ENCODE data around the gene SND1.
A peak's percentile ranks its signal among the peaks of the same experiment; 100 is the strongest.

SND1 gene

GRCh38 chr7:127732306-127732705 is 80.3 kb downstream of the SND1 start:
- DNase-seq, result no peak

GRCh38 chr7:127733986-127734385 is 82.0 kb downstream of the SND1 start:
- no peak for DNase-seq

GRCh38 chr7:127736511-127736910 is 84.5 kb downstream of the SND1 start:
- DNase-seq, result no peak

DNA sequence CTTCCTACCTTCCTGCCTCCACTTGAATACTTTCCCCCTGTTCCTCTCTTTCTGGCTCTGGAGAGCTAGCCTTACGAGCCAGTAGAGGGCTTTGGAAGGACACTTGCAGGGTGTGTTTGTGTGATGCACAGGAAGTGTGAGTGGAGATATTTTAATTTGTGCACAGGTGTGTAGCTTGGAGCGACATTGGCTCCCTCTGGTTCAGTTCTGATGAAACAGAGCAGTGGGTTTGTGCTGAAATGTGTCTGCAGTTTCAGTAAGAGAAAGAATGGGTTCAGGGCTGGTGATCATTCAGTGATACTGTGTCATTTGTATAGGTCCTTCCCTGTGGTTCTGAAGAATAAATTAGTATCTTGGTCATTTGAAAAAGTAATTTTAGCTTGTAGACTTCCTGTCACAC is 86.9 kb downstream of the SND1 start:
- DNase-seq, result no peak

DNA sequence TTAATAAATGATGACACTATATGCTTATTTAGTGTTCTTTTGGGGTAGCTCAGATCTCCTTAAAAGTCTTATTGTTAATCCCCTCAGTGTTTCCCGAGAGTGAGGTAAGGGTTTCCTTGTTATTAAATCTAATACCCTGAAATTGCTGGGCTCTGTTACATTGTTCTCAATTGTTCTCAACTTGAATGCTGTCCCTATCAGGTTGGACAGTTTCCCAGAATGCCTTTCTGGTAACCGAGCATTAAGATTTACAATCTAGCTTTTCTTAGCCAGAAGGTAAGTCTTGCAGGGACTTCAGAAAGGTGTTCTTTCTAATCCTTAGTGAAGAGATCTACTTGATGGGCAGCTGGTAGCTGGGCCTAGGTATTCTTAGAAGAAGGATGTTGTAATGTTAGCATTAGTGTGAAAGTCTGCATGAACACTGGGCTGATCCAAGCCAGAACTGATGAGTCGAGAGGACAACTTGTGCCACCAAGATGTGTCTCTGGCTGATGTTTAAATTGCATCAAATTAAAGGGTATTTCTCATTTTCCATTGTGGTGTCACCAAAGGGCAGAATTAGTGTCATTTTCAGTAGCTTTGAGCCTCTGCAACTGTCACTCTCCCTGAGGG is 89.9 kb downstream of the SND1 start:
- DNase-seq, result no peak

- no peak for DNase-seq
Measured at GRCh38 chr7:127745445-127745844, 93.5 kb downstream of the SND1 start.

GRCh38 chr7:127751062-127751461 is 99.1 kb downstream of the SND1 start:
- peak; percentile 29 for DNase-seq

GRCh38 chr7:127751490-127752448 is 99.8 kb downstream of the SND1 start:
- no peak for DNase-seq

GRCh38 chr7:127752829-127753228 is 100.8 kb downstream of the SND1 start:
- DNase-seq, result no peak

DNA sequence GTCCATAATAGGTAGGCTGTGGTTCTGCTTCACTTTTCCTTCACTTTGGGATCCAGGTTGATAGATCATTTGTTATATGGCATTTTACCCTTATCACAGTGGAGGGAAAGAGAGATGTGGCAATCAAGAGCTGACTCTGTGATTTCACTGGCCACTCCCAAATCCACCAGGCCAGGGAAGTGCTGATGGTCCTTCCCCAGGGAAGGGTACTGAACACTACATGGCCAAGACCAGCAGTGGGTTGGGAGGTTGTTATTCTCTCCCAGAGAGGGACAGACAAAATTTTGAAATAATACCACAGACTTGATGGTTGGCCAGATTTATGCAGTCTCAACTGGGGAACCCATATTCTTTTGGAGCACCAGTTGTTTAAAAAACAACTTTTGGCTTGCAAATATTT is 102.5 kb downstream of the SND1 start:
- no peak for DNase-seq

DNA sequence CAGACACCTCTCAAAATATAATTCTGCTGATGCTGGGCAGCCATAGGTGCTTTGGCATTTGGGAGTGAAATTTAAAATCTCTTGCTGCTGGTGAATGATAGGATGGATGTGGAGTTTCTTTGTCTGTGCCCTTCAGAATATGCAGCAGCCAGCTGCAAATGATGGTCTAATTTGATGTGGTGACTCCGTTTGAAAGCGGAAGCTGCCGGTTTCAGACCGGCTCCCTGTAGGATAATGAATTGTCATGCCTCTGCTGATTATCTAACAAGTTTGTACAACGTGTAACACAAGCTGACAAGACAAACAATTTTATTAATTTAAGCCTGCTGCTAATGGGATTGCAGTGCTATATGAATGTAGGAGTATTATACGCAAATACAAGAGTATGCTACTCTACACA is 103.5 kb downstream of the SND1 start:
- DNase-seq, result peak; percentile 26

GRCh38 chr7:127755965-127756364 is 104.0 kb downstream of the SND1 start:
- no peak for DNase-seq

DNA sequence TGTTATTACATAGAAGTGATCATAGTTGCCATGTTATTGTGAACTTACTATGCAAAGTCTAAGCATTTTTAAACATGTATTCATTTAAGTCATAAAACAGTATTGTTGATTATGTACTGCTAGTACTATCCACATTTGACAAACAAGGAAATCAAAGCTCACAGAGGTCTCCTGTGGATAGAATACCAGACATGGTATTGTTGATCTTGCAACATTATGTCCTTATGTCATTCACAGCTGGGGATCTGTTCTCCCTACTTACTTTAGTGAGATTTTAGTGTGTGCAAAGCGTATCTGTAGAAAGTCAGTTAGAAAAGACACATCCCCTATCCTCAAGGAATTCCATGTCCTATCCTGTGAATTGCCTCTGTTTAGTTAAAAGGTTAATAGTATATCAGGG is 106.1 kb downstream of the SND1 start:
- no peak for DNase-seq

DNA sequence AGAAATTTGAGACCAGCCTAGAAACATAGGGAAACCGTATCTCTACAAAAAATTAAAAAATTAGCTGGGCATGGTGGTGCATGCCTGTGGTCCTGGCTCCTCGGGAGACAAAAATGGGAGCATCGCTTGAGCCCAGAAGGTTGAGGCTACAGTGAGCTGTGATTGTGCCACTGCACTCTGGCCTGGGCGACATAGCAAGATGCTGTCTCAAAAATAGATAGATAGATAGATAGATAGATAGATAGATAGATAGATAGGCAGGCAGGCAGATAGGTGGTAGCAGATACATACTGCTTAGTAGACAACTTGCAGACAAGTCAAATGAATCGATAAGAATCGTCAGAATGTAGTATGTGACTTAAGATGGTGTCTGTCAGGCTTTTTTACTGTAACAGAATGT is 106.9 kb downstream of the SND1 start:
- no peak for DNase-seq

DNA sequence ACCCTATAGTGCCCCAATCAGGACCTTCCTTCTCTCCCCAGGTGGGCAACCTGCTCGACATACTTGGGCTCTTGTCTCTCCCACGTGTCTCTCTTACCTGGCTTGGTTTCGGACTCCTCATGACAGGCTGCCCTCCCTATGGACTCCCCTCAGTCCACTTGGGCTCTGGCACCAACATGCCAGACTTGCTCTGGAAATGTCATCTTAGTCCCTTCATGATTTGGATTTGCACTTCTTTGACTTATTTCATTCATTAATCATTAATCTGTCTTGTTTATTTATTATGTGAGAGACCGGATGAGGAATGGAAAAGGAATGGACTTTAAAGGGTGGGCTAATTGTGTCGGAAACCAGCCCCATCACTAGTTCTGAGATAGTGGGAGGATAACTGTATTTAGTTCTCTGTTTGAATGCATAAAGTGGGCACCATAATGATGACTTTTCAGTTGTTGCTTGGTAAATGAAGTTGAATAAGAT is 108.0 kb downstream of the SND1 start:
- no peak for DNase-seq

DNA sequence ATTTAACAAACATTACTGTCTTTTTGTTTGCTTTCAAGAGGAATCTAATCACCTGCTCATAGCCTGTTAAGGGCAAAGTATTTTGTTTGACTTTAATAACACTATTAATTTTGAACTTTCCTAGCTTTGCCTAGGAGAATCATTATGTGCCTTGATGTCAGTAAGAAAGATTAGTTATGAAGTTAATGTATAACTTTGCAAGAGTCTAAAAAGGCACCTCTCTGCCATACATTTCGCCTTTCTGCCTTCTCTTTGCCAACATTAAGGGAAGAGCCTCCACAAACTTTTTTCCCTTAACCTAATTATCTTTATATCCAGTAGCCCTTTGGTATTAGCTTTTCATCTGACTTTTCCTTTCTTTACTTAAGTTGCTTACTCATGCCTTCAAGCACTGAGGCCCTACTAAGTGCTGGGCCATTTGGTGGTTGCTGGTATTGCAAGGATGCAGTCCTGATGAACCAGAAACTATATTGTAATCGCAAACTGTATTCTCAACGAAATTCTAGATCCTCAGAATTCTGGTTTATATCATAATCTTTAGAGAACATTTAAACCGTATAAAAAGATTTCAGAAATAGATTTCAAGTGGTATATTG is 108.5 kb downstream of the SND1 start:
- no peak for DNase-seq

GRCh38 chr7:127761196-127761595 is 109.2 kb downstream of the SND1 start:
- DNase-seq, result no peak

GRCh38 chr7:127764681-127765080 is 112.7 kb downstream of the SND1 start:
- no peak for DNase-seq

GRCh38 chr7:127765150-127765549 is 113.2 kb downstream of the SND1 start:
- no peak for DNase-seq

GRCh38 chr7:127766831-127767459 is 115.0 kb downstream of the SND1 start:
- no peak for DNase-seq

GRCh38 chr7:127768241-127768640 is 116.2 kb downstream of the SND1 start:
- no peak for DNase-seq

DNA sequence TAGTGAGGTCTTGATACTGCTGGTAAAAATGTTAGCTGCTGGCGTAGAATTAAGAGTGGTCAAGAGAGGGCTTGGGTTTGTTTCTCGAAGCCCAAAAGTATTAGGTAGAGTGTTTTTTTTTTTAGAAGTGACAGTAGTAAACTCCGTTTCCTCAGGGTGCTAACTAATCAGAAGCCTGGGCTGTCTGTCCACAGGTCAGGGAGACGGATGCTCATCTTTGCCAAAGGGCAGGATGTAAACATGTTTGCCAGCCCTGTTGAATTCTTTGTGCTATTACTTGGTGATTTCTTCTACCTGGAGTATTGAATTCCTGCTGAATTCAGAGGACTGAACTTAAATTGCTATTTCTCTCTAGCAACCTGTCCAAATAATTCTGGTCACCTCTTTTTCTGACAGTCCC is 117.1 kb downstream of the SND1 start:
- no peak for DNase-seq

DNA sequence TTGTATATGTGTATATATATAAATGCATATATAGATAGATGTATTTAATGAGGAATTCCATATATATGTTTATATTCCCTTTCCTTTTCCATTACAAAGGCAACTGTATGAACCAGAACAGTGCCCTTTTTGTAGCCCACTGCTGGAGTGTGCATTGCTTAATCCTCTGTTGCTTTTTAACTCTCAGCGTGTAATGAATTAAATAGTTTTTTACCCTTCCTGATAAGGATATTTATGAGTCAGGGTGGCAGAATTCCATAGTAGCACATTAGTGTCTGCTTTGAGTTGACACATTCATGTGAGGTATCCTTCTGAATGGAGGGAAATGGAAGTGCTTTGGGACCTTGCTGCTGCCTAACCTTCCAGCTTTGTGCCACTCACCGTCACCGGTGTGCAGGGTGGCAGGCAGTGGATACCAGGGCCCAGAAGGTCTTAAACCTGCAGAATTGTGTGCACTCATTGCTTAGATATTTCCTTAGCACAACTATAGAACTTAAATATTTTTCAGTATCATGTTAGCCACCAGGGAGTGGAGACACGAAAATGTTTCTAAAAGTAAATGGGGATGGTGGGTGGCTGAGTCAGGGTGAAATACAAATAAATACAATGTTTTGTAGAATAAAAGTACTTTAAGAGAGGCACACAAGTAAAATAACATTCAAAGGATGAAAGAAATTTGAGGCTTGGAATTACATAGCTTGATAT is 117.9 kb downstream of the SND1 start:
- DNase-seq, result no peak

Measured in NCI-H2029 (cell line).